Esophagus squamous epithelium (tissue), 4 donors: ENCODE data around the gene FNTB.

Source experiments
- CTCF ChIP-seq, 6 experiments: fragments of 450-650 bp in 4 of 6; fragments of 200-600 bp in 2 of 6; sonication (generic) in 2 of 6; IDR thresholded peaks; one replicate each; pipeline ENCODE4 v1.5.1; 2016 to 2019; ENCODE audit warnings: antibody characterized with exemption in 6 of 6, mild to moderate bottlenecking in 4 of 6, moderate library complexity in 4 of 6
- POLR2A ChIP-seq, 4 donors: fragments of 450-650 bp; IDR thresholded peaks; one replicate each; pipeline ENCODE4 v1.6.1; 2017; ENCODE audit warnings: antibody characterized with exemption in 4 of 4, mild to moderate bottlenecking in 4 of 4, moderate library complexity in 3 of 4

GRCh38 chr14:65107200-65107599, 120.5 kb downstream of the FNTB start:
- TF ChIP-seq CTCF (IDR thresholded peaks at IDR 0.05), result no peak
- TF ChIP-seq POLR2A (IDR thresholded peaks at IDR 0.05), result no peak
